OCI-LY7 (cell line): ENCODE data around the gene KRTAP5-6. TPM values are rescaled to one million over a fixed set of nuclear protein-coding genes. Genes with fewer than 3 reads are reported as not detected.

Experiments
- BruUV-seq: library from RNA; stranded (reverse); fragments of 400-500 nt; replicated peaks from 2 replicates; lab custom pipeline; 2021; lab: Mats Ljungman, UMichigan
- CTCF ChIA-PET: fragments of 300-600 bp; sonication (Branson Sonifier 250); formaldehyde crosslinking; loops from one replicate; lab custom pipeline; 2022; ENCODE audit warnings: antibody characterized with exemption; ENCODE audit not compliant: unreplicated experiment; lab: Charles Lee
- POLR2A ChIA-PET: fragments of 300-600 bp; sonication (Branson Sonifier 250); formaldehyde crosslinking; loops from one replicate; lab custom pipeline; 2022; ENCODE audit warnings: antibody characterized with exemption; lab: Charles Lee
- DNase-seq: peaks from one replicate; pipeline ENCODE4 v3.0.0-alpha.2; 2015; ENCODE audit warnings: low spot score
- H2AFZ ChIP-seq: fragments of 200-600 bp; sonication (generic), shearing (Covaris generic); 2 replicates; pipeline ENCODE4 v1.6.1; 2014; ENCODE audit warnings: mild to moderate bottlenecking, antibody characterized with exemption, low read length, moderate library complexity
- H3K27ac ChIP-seq: fragments of 200-600 bp; sonication (generic); 2 replicates; pipeline ENCODE4 v1.5.1; 2014; ENCODE audit warnings: mixed run types, low read depth, mild to moderate bottlenecking, moderate library complexity, low read length, inconsistent platforms; ENCODE audit not compliant: poor library complexity, severe bottlenecking
- H3K36me3 ChIP-seq: fragments of 200-600 bp; sonication (generic); 2 replicates; pipeline ENCODE4 v1.6.1; 2014; ENCODE audit warnings: mild to moderate bottlenecking, antibody characterized with exemption, low read length, moderate library complexity, mixed read lengths; ENCODE audit not compliant: insufficient read depth
- H3K4me1 ChIP-seq: fragments of 200-600 bp; sonication (generic); 2 replicates; pipeline ENCODE4 v1.5.1; 2014; ENCODE audit warnings: mild to moderate bottlenecking, low read length; ENCODE audit not compliant: insufficient read depth, poor library complexity, severe bottlenecking
- H3K4me2 ChIP-seq: fragments of 200-600 bp; sonication (generic); 2 replicates; pipeline ENCODE4 v1.6.1; 2014; ENCODE audit warnings: mild to moderate bottlenecking, low read length
- H3K4me3 ChIP-seq: fragments of 200-600 bp; sonication (generic); 2 replicates; pipeline ENCODE4 v1.5.1; 2014; ENCODE audit warnings: mild to moderate bottlenecking, low read depth, low read length; ENCODE audit not compliant: poor library complexity, severe bottlenecking
- H3K79me2 ChIP-seq: fragments of 200-600 bp; sonication (generic); 2 replicates; pipeline ENCODE4 v1.6.1; 2016; ENCODE audit warnings: low read depth, mild to moderate bottlenecking, low read length, moderate library complexity, mixed read lengths; ENCODE audit not compliant: insufficient read depth
- H3K9me2 ChIP-seq: fragments of 200-600 bp; sonication (generic); 2 replicates; pipeline ENCODE4 v1.6.1; 2016; ENCODE audit warnings: mild to moderate bottlenecking, low read length, mixed read lengths; ENCODE audit not compliant: insufficient read depth
- H3K9me3 ChIP-seq: fragments of 200-600 bp; sonication (generic); 2 replicates; pipeline ENCODE4 v1.6.1; 2014; ENCODE audit warnings: mild to moderate bottlenecking, mixed run types, low read length, mixed read lengths
- H4K20me1 ChIP-seq: fragments of 200-600 bp; sonication (generic); 2 replicates; pipeline ENCODE4 v1.6.1; 2014; ENCODE audit warnings: mild to moderate bottlenecking, antibody characterized with exemption, low read length, moderate library complexity, mixed read lengths; ENCODE audit not compliant: insufficient read depth
- EZH2phosphoT487 ChIP-seq: fragments of 200-600 bp; sonication (generic); IDR thresholded peaks from 2 replicates; pipeline ENCODE4 v1.6.1; 2018; ENCODE audit warnings: low read depth, borderline replicate concordance, mild to moderate bottlenecking, mixed run types, antibody characterized with exemption, low read length, moderate library complexity, mixed read lengths
- intact Hi-C: fragments of 100-400 bp; cut with micrococcal nuclease; formaldehyde crosslinking; loops from one replicate; pipeline ENCODE4 v1.10.0; 2022; ENCODE audit not compliant: unreplicated experiment
- total RNA-seq, 2 experiments: library from RNA; depleted of rRNA in 1 of 2; stranded (reverse); fragments of >200 nt in 1 of 2; shearing (Covaris generic) in 1 of 2; gene quantifications; 2 replicates each; pipeline ENCODE4 v1.2.3, GENCODE V29; 2014 to 2022
- TF ChIP-seq, protein P1 (sequence below): fragments of 200-600 bp; sonication (generic); conservative IDR thresholded peaks from 2 replicates; pipeline ENCODE4 v1.5.1; 2014; ENCODE audit warnings: mild to moderate bottlenecking, antibody characterized with exemption, low read length, moderate library complexity, mixed read lengths

KRTAP5-6 gene
- total RNA-seq, 2 experiments from 2014 or later = not detected

DNA sequence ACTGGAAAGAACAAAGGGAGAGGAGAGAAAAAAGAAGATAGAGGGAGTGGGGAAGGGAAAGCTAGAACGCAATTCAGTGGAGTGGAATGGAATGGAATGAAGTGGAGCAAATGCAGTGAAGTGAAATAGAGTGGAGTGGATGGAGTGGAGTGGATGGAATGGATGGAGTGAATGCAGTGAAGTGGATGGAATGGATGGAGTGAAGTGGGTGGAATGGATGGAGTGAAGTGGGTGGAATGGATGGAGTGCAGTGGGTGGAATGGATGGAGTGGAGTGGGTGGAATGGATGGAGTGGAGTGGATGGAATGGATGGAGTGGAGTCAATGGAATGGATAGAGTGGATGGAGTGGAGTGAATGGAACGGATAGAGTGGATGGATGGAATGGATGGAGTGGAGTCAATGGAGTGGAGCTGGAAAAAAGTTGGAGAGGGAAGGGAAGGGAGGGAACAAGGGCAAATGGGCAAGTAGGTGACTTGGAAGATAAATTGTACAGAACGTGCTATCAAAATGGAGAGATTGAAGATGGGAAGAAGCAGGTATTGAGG, 39.5 kb downstream of the KRTAP5-6 start:
- Histone ChIP-seq H4K20me1 (no peaks in the 10 kb centered on the region), H3K79me2 (no peaks in the 10 kb centered on the region), H3K9me2 (no peaks in the 10 kb centered on the region), H3K4me3 (no peak overlapping the region), H3K9me3 (no peaks in the 10 kb centered on the region), H3K4me2 (no peak overlapping the region), H2AFZ (no peak overlapping the region), H3K36me3 (no peaks in the 10 kb centered on the region), H3K4me1 (no peaks in the 10 kb centered on the region), H3K27ac (no peak overlapping the region)
- TF ChIP-seq, protein P1, sequence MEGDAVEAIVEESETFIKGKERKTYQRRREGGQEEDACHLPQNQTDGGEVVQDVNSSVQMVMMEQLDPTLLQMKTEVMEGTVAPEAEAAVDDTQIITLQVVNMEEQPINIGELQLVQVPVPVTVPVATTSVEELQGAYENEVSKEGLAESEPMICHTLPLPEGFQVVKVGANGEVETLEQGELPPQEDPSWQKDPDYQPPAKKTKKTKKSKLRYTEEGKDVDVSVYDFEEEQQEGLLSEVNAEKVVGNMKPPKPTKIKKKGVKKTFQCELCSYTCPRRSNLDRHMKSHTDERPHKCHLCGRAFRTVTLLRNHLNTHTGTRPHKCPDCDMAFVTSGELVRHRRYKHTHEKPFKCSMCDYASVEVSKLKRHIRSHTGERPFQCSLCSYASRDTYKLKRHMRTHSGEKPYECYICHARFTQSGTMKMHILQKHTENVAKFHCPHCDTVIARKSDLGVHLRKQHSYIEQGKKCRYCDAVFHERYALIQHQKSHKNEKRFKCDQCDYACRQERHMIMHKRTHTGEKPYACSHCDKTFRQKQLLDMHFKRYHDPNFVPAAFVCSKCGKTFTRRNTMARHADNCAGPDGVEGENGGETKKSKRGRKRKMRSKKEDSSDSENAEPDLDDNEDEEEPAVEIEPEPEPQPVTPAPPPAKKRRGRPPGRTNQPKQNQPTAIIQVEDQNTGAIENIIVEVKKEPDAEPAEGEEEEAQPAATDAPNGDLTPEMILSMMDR = no peak
- TF ChIP-seq EZH2phosphoT487 = no peak
- intact Hi-C loops = no loop called here
- CTCF ChIA-PET = interaction anchor here (0.6 kb wide), 1 partner anchor 1014 kb away, joined by 10 read pairs; no protein-coding TSS in a partner anchor
- DNase-seq = no peak
- BruUV-seq = no TSS peak
- POLR2A ChIA-PET = no interaction called here

DNA sequence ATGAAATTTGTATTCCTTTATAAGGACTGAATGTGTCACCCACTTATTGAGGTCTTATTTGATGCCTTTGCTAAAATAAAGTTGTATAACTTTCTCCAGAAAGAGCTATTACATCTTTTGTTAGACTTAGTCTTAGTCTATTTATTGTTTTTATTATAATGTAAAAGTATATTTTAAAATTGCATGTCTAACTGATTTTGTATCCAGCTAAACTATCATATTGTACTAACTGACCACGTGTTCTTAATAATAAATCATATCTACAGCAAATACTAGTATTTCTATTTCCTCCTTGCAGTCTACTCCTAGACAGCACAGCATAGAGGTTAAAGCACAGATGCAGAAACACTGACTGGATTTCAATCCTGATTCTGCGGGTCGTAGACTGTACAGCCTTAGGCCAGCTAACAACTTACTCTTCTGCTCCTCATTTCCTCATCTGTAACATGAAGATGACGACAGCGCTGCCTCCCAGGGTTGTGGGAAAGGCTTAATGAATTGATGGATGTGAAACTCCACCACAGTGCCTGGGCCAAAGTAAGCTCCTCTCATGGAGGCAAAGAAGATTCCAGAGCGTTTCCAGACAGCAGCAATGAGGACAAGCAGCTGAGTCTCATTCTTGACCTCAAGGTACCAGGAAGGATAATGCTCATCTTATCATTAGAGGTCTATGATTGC, 40.2 kb downstream of the KRTAP5-6 start:
- intact Hi-C loops = no loop called here
- DNase-seq = no peak
- no peaks in the 10 kb centered on the region for H3K9me3 ChIP-seq
- no peak overlapping the region for H3K4me3 ChIP-seq
- H3K4me2 ChIP-seq = no peak overlapping the region
- CTCF ChIA-PET = no interaction called here
- POLR2A ChIA-PET = no interaction called here
- H3K36me3 ChIP-seq = no peaks in the 10 kb centered on the region
- no peaks in the 10 kb centered on the region for H3K4me1 ChIP-seq
- H3K27ac ChIP-seq = no peak overlapping the region
- H3K9me2 ChIP-seq = no peaks in the 10 kb centered on the region
- BruUV-seq = no TSS peak
- H3K79me2 ChIP-seq = no peaks in the 10 kb centered on the region
- H2AFZ ChIP-seq = no peak overlapping the region
- TF ChIP-seq EZH2phosphoT487 = no peak
- TF ChIP-seq, protein P1 = no peak
- H4K20me1 ChIP-seq = no peaks in the 10 kb centered on the region

DNA sequence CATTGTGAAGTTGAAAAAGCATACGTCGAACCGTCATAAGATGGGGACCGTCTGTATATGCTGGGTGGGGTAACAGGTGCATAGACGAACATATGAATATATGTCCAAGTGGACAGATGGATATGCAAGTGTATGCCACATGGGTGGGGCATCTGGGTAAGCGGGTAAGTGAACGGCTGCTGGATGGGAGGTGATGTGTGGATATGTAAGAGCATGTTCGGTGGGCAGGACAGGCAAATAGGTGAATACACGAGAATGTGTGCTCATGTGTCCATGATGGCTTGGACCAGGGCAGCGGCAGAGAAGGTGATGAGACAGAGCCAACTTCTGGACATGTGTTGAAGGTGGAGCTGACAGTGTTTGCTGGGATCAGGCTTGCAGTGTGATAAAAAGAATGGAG, 41.4 kb downstream of the KRTAP5-6 start:
- Histone ChIP-seq H3K9me3 (no peaks in the 10 kb centered on the region), H3K79me2 (no peaks in the 10 kb centered on the region), H2AFZ (no peak overlapping the region), H3K4me1 (no peaks in the 10 kb centered on the region), H3K4me3 (no peak overlapping the region), H4K20me1 (no peaks in the 10 kb centered on the region), H3K36me3 (no peaks in the 10 kb centered on the region), H3K9me2 (no peaks in the 10 kb centered on the region), H3K27ac (no peak overlapping the region), H3K4me2 (no peak overlapping the region)
- BruUV-seq = no TSS peak
- DNase-seq = no peak
- intact Hi-C loops = no loop called here
- ChIA-PET POLR2A (no interaction called here), CTCF (no interaction called here)
- TF ChIP-seq EZH2phosphoT487 = no peak
- TF ChIP-seq, protein P1 = no peak
